Measurements from ENCODE around the gene NMBR.
"Not testable (repeated sequence)": the region's sequence is repeated elsewhere in the genome, so short reads cannot be mapped to it uniquely, and the experiment has no call there.

The NMBR gene

DNA sequence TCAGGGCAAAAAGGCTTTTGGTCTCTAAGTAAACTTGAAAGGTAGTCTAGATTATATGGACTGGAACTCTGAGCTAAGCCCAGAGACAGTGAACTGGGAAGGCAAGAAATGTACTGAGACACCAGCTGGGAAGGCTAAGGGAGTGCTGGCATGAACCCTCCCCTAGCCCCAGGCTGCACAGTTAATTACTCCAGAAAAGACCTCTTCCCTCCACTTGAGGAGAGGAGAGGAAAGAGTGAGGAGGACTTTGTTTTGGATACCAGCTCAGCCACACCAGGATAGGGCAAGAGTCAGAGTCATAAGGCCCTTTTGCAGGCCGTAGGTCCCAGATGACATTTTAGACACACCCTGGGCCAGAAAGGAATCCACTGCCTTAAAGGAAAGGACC is 98.3 kb downstream of the NMBR start:
- no peak for DNase-seq

DNA sequence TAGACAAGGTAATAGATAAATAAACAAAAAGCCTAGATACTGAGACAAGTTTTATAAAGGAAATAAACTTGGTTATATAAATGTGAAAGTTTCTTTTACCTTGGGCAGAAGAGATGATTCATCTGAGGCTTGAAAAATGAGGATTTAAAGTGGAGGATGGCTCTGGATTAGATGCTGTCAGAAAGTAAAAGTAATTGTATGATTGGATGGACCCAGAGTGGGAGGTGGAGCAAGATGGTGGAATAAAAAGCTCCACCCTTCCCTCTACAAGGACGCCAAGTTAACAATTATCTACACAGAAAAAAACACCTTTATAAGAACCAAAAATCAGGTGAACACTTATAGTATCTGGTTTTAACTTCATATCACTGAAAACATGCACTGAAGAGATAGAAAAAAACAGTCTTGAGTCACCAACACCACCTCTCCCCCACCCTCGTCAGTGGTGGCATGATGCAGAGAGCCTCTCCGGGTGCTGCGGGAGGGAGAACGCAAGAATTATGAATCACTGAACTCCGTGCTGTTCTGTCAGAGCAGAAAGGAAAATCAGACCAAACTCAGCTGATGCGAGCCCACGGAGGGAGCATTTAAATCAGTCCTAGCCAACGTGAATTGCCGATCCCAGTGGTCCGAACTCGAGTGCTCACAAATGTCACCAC is 98.9 kb downstream of the NMBR start:
- no peak for DNase-seq

DNA sequence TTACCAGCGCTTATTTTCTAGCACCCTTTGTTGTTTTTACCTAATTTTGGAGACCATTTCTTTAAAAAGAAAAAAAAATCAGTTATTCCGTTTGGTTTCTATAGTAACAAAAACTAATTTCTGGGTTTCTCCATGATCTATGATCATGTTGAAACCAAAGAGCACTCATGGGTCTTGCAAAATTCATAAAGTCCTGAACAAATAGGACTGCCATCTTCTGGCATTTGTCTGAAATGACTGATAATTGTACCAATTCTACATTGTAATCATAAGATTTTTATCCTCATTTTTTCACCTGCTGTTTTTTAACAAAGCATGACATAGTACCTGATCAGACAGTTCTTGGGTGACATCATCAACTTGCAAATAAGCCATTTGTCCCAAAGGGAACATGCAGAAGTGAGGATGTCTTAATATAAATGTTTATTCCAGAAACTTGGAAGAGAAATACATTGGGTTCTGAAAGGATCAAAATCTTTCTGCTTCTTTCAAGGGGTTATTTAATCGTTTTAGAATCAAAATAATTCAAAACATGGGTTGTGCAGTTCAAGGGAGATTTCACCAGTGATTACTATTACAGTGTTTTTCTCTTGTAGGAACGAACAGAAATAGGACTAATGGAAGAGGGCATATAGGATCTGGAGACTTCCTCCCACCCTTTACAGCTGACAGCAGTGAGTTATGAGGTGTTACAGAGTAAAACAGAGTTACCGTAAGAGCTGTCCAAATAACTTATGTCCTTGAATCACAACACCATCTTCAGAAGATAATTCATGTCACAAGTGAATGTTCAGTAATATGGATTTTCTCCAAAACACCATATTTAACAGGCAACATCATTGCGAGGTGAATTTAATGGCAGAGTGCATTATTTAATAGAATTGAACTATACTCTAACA is 101.3 kb downstream of the NMBR start:
- no peak for DNase-seq

DNA sequence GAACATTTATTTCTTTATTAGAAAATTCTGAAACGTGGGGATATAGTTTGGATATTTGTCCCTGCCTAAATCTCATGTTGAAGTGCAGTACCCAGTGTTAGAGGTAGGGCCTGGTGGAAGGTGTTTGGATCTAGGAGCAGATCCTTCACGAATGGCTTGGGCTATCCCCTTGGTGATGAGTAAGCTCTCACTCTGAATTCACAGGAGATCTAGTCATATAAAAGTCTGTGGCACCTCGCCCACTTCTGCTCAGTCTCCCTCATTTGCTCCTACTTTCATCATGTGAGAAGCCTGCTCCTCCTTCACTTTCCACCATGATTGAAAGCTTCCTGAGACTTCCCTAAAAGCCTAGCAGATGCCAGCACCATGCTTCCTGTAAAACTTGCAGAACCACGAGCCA is 111.0 kb downstream of the NMBR start:
- no peak for DNase-seq

DNA sequence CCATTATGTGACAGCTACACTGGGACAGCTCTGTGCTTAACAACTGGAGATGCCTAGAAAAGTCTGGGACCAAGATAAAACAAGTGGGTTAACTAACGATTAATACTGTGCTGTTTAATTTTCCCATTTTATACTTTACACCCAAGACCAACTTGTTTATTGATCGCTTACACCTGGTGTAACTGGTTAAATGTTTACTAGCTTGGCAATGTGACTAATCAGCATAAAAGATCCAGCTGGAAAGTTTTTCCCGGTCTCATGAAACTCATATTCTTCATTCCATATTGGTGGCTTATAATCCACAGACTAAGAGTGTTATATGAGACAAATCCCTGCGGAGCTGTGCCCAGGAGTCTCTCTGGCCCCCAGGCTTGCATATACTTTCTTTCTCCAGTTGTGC is 115.9 kb downstream of the NMBR start:
- no peak for DNase-seq

DNA sequence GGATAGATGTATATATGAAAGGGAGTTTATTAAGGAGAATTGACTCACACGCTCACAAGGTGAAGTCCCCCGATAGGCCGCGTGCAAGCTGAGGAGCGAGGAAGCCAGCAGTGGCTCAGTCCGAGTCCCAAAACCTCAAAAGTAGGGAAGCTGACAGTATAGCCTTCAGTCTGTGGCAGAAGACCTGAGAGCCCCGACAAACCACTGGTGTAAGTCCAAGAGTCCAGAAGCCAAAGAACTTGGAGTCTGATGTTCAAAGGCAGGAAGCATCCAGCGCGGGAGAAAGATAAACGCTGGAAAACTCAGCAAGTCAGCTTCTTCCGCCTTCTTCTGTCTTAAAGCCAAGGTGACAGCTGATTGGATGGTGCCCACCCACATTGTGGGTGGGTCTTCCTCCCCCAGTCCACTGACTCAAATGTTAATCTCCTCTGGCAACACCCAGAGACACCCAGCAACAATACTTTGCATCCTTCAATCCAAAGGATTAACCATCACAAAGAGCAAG is 116.8 kb downstream of the NMBR start:
- no peak for DNase-seq

DNA sequence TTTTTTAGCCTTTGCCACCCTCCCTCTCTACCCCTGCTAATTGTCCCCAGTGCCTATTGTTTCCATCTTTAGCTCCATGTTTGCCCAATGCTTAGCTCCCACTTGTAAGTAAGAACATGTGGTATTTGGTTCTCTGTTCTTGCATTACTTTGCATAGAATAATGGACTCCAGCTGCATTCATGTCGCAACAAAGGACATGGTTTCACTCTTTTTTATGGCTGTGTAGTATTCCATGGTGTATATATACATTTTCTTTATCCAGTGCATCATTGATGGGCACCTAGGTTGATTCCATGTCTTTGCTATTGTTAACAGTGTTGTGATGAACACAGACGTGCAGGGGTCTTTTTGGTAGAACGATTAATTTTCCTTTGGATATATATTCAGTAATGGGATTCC is 118.4 kb downstream of the NMBR start:
- DNase-seq: no peak

DNA sequence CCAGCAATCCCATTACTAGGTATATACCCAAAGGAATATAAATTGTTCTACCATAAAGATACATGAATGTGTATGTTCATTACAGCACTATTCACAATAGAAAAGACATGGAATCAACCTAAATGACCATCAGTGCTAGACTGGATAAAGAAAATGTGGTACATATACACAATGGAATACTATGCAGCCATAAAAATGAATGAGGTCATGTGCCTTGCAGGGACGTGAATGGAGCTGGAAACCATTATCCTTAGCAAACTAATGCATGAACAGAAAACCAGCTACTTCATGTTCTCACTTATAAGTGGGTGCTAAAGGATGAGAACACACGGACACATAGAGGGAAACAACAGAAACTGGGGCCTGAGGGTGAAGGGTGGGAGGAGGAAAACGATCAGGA is 119.1 kb downstream of the NMBR start:
- DNase-seq: not testable (repeated sequence)

DNA sequence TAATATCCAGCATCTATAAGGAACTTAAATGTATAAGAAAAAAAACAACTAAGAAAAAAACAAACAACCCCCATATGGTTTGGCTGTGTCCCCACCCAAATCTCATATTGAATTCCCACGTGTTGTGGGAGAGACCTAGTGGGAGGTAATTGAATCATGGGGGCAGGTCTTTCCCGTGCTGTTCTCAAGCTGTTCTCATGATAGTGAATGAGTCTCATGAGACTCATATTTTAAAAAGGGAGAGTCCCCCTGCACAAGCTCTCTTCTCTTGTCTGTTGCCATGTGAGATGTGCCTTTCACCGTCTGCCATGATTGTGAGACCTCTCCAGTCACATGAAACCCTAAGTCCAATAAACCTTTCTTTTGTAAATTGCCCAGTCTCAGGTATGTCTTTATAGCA is 119.8 kb downstream of the NMBR start:
- no peak for DNase-seq

DNA sequence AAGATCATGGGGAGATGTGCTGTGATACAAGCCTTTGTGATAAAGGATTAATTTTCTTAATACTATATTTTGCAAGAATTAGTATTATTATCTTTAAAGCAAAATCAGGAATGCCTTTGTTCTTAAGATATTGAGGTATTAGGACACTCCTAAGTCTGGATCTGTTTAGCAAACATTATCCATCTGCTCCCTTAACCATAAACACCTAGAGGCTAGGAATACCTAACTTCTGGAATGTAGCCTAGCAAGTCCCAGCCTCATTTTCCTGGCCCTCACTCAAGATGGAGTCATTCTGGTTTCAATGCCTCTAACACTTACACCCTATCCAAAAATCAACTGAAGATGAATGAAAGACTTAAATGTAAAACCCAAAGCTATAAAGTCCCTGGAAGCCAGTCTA is 120.5 kb downstream of the NMBR start:
- no peak for DNase-seq
